Endothelial cell of umbilical vein (primary cell): Measurements from ENCODE around the gene DCLK1. TPM values are rescaled to one million over a fixed set of nuclear protein-coding genes. Genes with fewer than 3 reads are reported as not detected.

Experiments
- BruUV-seq: library from RNA; stranded (reverse); fragments of 400-500 nt; replicated peaks from 2 replicates; lab custom pipeline; 2021; lab: Mats Ljungman, UMichigan
- CTCF ChIA-PET: fragments of 300-600, 350-600 bp; sonication (Branson Sonifier 250); formaldehyde crosslinking; loops from one replicate; lab custom pipeline; 2021; ENCODE audit warnings: antibody characterized with exemption, inconsistent platforms; lab: Charles Lee
- POLR2A ChIA-PET: fragments of 300-600, 350-600 bp; sonication (Branson Sonifier 250); formaldehyde crosslinking; loops from one replicate; lab custom pipeline; 2021; ENCODE audit warnings: antibody characterized with exemption, inconsistent platforms; lab: Charles Lee
- DNase-seq: peaks from one replicate; pipeline ENCODE4 v3.0.0-alpha.2; 2011; ENCODE audit warnings: low read depth, low spot score
- FAIRE-seq: peaks from 2 replicates; lab custom pipeline; 2011; peaks lifted over from hg19 to GRCh38; lab: Jason Lieb, UNC
- H2AFZ ChIP-seq: 2 replicates; pipeline ENCODE4 v1.6.0; 2012; ENCODE audit warnings: low read depth, low read length, control low read depth, inconsistent platforms
- H3K27ac ChIP-seq: 2 replicates; pipeline ENCODE4 v1.5.1; 2011; ENCODE audit warnings: low read depth, mild to moderate bottlenecking, control low read depth, low read length, moderate library complexity; ENCODE audit not compliant: insufficient read depth
- H3K27me3 ChIP-seq, 2 experiments: 2 replicates each; pipeline versions ENCODE4 v1.6.0 to v1.6.1; 2011; ENCODE audit warnings: low read length in 2 of 2, mixed read lengths in 1 of 2; ENCODE audit not compliant: control insufficient read depth in 2 of 2, insufficient read depth in 2 of 2
- H3K36me3 ChIP-seq, 2 experiments: 2 replicates in 1 of 2; 3 replicates in 1 of 2; pipeline ENCODE4 v1.5.1; 2011; ENCODE audit warnings: low read length in 2 of 2, mild to moderate bottlenecking in 1 of 2, moderate library complexity in 1 of 2; ENCODE audit not compliant: control insufficient read depth in 2 of 2, insufficient read depth in 2 of 2; ENCODE audit errors: extremely low read depth in 1 of 2
- H3K4me1 ChIP-seq: 3 replicates; pipeline ENCODE4 v1.5.1; 2011; ENCODE audit warnings: mild to moderate bottlenecking, low read length; ENCODE audit not compliant: control insufficient read depth, insufficient read depth; ENCODE audit errors: extremely low read depth
- H3K4me2 ChIP-seq: 2 replicates; pipeline ENCODE4 v1.6.1; 2011; ENCODE audit warnings: low read length, control low read depth, mixed read lengths; ENCODE audit not compliant: insufficient read depth
- H3K4me3 ChIP-seq, 3 experiments: fragments of 200-600 bp in 1 of 3; sonication (generic), shearing (Covaris generic) in 1 of 3; replicated peaks in 1 of 3; 2 replicates each; pipeline ENCODE4 v1.5.1; 2011 to 2016; ENCODE audit warnings: control low read depth in 3 of 3, low read length in 3 of 3, mild to moderate bottlenecking in 2 of 3, inconsistent platforms in 1 of 3, low read depth in 1 of 3, moderate library complexity in 1 of 3; ENCODE audit not compliant: insufficient read depth in 1 of 3
- H3K79me2 ChIP-seq: 2 replicates; pipeline ENCODE4 v1.6.0; 2012; ENCODE audit warnings: low read length, inconsistent platforms; ENCODE audit not compliant: control insufficient read depth, insufficient read depth
- H3K9ac ChIP-seq: replicated peaks from 2 replicates; pipeline ENCODE3; 2011; ENCODE audit warnings: low read length, control low read depth; ENCODE audit not compliant: insufficient read depth; ENCODE audit errors: extremely low read depth
- H3K9me1 ChIP-seq: replicated peaks from 3 replicates; pipeline ENCODE4 v1.6.0; 2011; ENCODE audit warnings: mild to moderate bottlenecking, low read length; ENCODE audit not compliant: control insufficient read depth, insufficient read depth; ENCODE audit errors: extremely low read depth
- H3K9me3 ChIP-seq: replicated peaks from 2 replicates; pipeline ENCODE4 v1.5.1; 2012; ENCODE audit warnings: low read length, inconsistent platforms; ENCODE audit not compliant: control insufficient read depth, insufficient read depth
- H4K20me1 ChIP-seq: replicated peaks from 2 replicates; pipeline ENCODE3; 2011; ENCODE audit warnings: mild to moderate bottlenecking, low read length; ENCODE audit not compliant: control insufficient read depth, insufficient read depth; ENCODE audit errors: extremely low read depth
- GATA2 ChIP-seq: IDR thresholded peaks from 2 replicates; pipeline ENCODE4 v1.7.0; 2011; ENCODE audit warnings: low read depth, mild to moderate bottlenecking, moderate library complexity, mixed read lengths, low read length; ENCODE audit not compliant: insufficient read length, insufficient read depth
- JUN ChIP-seq: IDR thresholded peaks from 2 replicates; pipeline ENCODE4 v1.6.1; 2011; ENCODE audit warnings: borderline replicate concordance, low read depth; ENCODE audit not compliant: insufficient read length, insufficient read depth
- MAX ChIP-seq: IDR thresholded peaks from 2 replicates; pipeline ENCODE4 v1.6.1; 2011; ENCODE audit not compliant: insufficient read depth, insufficient read length
- MYC ChIP-seq: IDR thresholded peaks from one replicate; pipeline ENCODE4 v1.6.1; 2011; ENCODE audit warnings: mild to moderate bottlenecking, low read depth, low read length
- dilution Hi-C: fragments of 300-500 bp; cut with MboI; formaldehyde crosslinking; loops from one replicate; pipeline ENCODE4 v1.15.0; 2019; ENCODE audit warnings: low sequenced_read_pairs; ENCODE audit not compliant: extremely low pct_ligation_motif_present
- intact Hi-C: fragments of 100-400 bp; cut with micrococcal nuclease; formaldehyde crosslinking; loops from one replicate; pipeline ENCODE4 v1.10.0; 2022
- polyA plus RNA-seq, 4 experiments: library from polyadenylated mRNA; depleted of rRNA in 3 of 4; stranded (reverse) in 3 of 4; unstranded in 1 of 4; fragments of >200 nt; gene quantifications; 2 replicates each; pipeline versions ENCODE4 v1.2.1 to v1.2.3, GENCODE V29; 2011 to 2012; ENCODE audit warnings: missing spikeins in 1 of 4
- total RNA-seq: library from RNA; stranded (reverse); gene quantifications from 2 replicates; pipeline ENCODE4 v1.2.3, GENCODE V29; 2021
- TF ChIP-seq, protein P1 (sequence below), 2 donors: IDR thresholded peaks; 1 replicate in 1 of 2; 2 replicates in 1 of 2; pipeline ENCODE4 v1.5.1; 2011; ENCODE audit warnings: low read length in 2 of 2, mild to moderate bottlenecking in 2 of 2, moderate library complexity in 2 of 2, control low read depth in 1 of 2, inconsistent platforms in 1 of 2, low read depth in 1 of 2; ENCODE audit not compliant: insufficient read depth in 1 of 2; ENCODE audit errors: extremely low read depth in 1 of 2

Gene DCLK1
- total and polyA plus RNA-seq, 2 donors (not counting 3 experiments of a cell fraction or from before 2014, with no cell fraction given), result 0.28 to 3.9 TPM

DNA sequence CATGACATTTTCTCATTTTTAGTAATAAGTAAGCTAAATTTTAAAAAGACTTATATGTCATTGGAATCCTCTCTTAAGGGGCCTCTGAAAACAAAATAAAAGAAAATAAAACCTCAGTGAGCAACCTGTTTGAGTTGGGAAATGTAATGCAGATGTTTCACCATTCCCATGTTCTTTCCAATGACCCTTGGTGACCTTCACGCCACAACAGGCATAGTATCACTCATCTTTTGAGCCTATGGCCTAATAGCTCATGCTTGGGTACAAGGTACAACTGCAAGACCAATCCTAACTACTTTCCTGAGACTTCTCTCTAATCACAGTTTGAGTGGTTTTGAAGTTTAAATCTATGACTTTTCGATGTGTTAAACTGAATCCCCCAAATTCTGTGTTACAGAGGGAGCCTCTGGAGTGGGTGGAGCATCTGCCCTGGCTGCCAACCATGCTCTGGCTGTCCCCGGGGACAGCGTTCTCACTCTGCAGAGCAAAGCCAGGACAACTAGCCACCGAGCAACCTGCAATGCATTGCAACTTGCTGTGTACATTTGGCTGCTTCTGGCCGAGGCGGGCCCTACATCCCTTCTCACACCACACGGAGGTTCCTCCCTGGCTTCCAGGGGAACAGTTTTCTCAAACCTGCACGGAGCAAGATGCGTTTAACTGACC is 346.8 kb downstream of the DCLK1 start:
- H3K4me1 ChIP-seq, result no peaks in the 10 kb centered on the region
- no peaks in the 10 kb centered on the region for H3K27me3 ChIP-seq
- H4K20me1 ChIP-seq, result no peaks in the 10 kb centered on the region
- intact Hi-C loops, result no loop called here
- BruUV-seq, result no TSS peak
- no peaks in the 10 kb centered on the region for H3K9me1 ChIP-seq
- H3K27ac ChIP-seq, result no peak overlapping the region
- POLR2A ChIA-PET, result no interaction called here
- no peak overlapping the region for H3K9ac ChIP-seq
- H3K4me2 ChIP-seq, result no peak overlapping the region
- no peak overlapping the region for H2AFZ ChIP-seq
- TF ChIP-seq GATA2, result no peak
- TF ChIP-seq MYC, result no peak
- TF ChIP-seq MAX, result no peak
- no peak for TF ChIP-seq JUN
- TF ChIP-seq, protein P1, sequence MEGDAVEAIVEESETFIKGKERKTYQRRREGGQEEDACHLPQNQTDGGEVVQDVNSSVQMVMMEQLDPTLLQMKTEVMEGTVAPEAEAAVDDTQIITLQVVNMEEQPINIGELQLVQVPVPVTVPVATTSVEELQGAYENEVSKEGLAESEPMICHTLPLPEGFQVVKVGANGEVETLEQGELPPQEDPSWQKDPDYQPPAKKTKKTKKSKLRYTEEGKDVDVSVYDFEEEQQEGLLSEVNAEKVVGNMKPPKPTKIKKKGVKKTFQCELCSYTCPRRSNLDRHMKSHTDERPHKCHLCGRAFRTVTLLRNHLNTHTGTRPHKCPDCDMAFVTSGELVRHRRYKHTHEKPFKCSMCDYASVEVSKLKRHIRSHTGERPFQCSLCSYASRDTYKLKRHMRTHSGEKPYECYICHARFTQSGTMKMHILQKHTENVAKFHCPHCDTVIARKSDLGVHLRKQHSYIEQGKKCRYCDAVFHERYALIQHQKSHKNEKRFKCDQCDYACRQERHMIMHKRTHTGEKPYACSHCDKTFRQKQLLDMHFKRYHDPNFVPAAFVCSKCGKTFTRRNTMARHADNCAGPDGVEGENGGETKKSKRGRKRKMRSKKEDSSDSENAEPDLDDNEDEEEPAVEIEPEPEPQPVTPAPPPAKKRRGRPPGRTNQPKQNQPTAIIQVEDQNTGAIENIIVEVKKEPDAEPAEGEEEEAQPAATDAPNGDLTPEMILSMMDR (IDR thresholded peaks at IDR 0.05; ENCODE audit: extremely low read depth in 1 of 2, insufficient read depth in 1 of 2, low read depth in 1 of 2, low read length in 2 of 2), result no peak
- CTCF ChIA-PET, result interaction anchor here (1.6 kb wide), 1 partner anchor 34 kb away, joined by 3 read pairs; no protein-coding TSS in a partner anchor
- no peak for DNase-seq
- FAIRE-seq, result peak; percentile 4
- no peaks in the 10 kb centered on the region for H3K79me2 ChIP-seq
- dilution Hi-C loops, result no loop called here
- no peak overlapping the region for H3K4me3 ChIP-seq
- no peaks in the 10 kb centered on the region for H3K36me3 ChIP-seq
- no peaks in the 10 kb centered on the region for H3K9me3 ChIP-seq
